Gastrocnemius medialis (tissue), 4 donors: ENCODE data around the gene PANK3.

ENCODE experiments used
- POLR2A ChIP-seq, 2 donors: fragments of 450-650 bp; IDR thresholded peaks; one replicate each; pipeline ENCODE4 v1.6.1; 2017; ENCODE audit warnings: antibody characterized with exemption in 2 of 2, mild to moderate bottlenecking in 2 of 2, moderate library complexity in 2 of 2
- TF ChIP-seq, protein P1 (sequence below), 5 experiments: fragments of 450-650 bp in 3 of 5; fragments of 200-600 bp in 2 of 5; sonication (generic) in 2 of 5; IDR thresholded peaks in 4 of 5; conservative IDR thresholded peaks in 1 of 5; 1 replicate in 4 of 5; 2 replicates in 1 of 5; pipeline ENCODE4 v1.5.1; 2016 to 2019; ENCODE audit warnings: antibody characterized with exemption in 5 of 5, mild to moderate bottlenecking in 3 of 5, moderate library complexity in 3 of 5

DNA sequence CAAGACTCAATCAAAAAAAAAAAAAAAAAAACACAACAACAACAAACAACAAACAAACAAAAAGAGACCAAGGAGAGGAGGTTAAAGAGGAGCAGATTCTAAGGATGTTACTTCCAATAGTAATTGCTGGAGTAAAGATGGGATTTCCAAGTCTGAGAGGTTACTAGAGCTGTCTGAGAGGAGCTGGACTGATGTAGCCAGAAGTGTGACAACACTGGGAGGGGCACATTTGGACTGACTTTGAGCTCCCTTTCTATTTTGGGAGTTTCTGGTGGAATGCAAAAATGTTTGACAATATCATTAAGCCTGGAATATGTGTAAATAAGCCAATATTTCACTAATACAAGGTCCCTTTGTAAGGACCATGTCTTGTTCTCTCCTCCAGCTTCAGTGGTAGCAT is 25.3 kb upstream of the PANK3 start:
- TF ChIP-seq, protein P1, sequence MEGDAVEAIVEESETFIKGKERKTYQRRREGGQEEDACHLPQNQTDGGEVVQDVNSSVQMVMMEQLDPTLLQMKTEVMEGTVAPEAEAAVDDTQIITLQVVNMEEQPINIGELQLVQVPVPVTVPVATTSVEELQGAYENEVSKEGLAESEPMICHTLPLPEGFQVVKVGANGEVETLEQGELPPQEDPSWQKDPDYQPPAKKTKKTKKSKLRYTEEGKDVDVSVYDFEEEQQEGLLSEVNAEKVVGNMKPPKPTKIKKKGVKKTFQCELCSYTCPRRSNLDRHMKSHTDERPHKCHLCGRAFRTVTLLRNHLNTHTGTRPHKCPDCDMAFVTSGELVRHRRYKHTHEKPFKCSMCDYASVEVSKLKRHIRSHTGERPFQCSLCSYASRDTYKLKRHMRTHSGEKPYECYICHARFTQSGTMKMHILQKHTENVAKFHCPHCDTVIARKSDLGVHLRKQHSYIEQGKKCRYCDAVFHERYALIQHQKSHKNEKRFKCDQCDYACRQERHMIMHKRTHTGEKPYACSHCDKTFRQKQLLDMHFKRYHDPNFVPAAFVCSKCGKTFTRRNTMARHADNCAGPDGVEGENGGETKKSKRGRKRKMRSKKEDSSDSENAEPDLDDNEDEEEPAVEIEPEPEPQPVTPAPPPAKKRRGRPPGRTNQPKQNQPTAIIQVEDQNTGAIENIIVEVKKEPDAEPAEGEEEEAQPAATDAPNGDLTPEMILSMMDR (IDR thresholded peaks at IDR 0.05 in 4 of 5, conservative IDR thresholded peaks at IDR 0.05 in 1 of 5), result no peak
- no peak for TF ChIP-seq POLR2A (IDR thresholded peaks at IDR 0.05)
